Heart left ventricle (tissue), 16 donors: ENCODE data around the gene AKAP13. TPM values are rescaled to one million over a fixed set of nuclear protein-coding genes. Genes with fewer than 3 reads are reported as not detected.

Source experiments
- ATAC-seq, 4 donors: fragments of 200-7000 bp; cut with Tn5 transposase; one replicate each; pipeline ENCODE4 v1.9.1; 2020 to 2022; ENCODE audit warnings: moderate library complexity in 4 of 4, mild to moderate bottlenecking in 3 of 4, moderate number of reproducible peaks in 1 of 4
- DNase-seq, 5 donors: peaks; one replicate each; pipeline ENCODE4 v3.0.0-alpha.2; 2020
- H3K27ac ChIP-seq, 12 donors: fragments of 200-600 bp; sonication (generic) in 4 of 12; one replicate each; pipeline versions ENCODE4 v1.5.0 to v1.8.0; 2016 to 2022; ENCODE audit warnings: mild to moderate bottlenecking in 2 of 12
- H3K27me3 ChIP-seq, 9 donors: fragments of 200-600 bp; sonication (generic) in 2 of 9; one replicate each; pipeline versions ENCODE4 v1.5.1 to v1.8.0; 2016 to 2022; ENCODE audit warnings: mild to moderate bottlenecking in 3 of 9
- H3K36me3 ChIP-seq, 9 donors: fragments of 200-600 bp; sonication (generic) in 2 of 9; one replicate each; pipeline versions ENCODE4 v1.5.0 to v1.8.0; 2018 to 2022; ENCODE audit warnings: mild to moderate bottlenecking in 2 of 9
- H3K4me1 ChIP-seq, 12 donors: fragments of 200-600 bp; sonication (generic) in 4 of 12; one replicate each; pipeline versions ENCODE4 v1.5.0 to v1.8.0; 2016 to 2022; ENCODE audit warnings: mild to moderate bottlenecking in 3 of 12
- H3K4me3 ChIP-seq, 12 donors: fragments of 200-600 bp; sonication (generic) in 4 of 12; one replicate each; pipeline versions ENCODE4 v1.5.0 to v1.8.0; 2017 to 2022; ENCODE audit warnings: mild to moderate bottlenecking in 9 of 12, moderate library complexity in 4 of 12
- H3K9me3 ChIP-seq, 12 donors: fragments of 200-600 bp; sonication (generic) in 4 of 12; one replicate each; pipeline versions ENCODE4 v1.5.0 to v1.8.0; 2016 to 2022; ENCODE audit warnings: mild to moderate bottlenecking in 1 of 12
- CTCF ChIP-seq, 12 donors: fragments of 200-600 bp; sonication (generic) in 4 of 12; IDR thresholded peaks; one replicate each; pipeline versions ENCODE4 v1.5.0 to v1.8.0; 2018 to 2022; ENCODE audit warnings: antibody characterized with exemption in 12 of 12, mild to moderate bottlenecking in 5 of 12
- POLR2A ChIP-seq, 2 donors: fragments of 450-650 bp; IDR thresholded peaks; one replicate each; pipeline ENCODE4 v1.6.1; 2017; ENCODE audit warnings: antibody characterized with exemption in 2 of 2, mild to moderate bottlenecking in 2 of 2, moderate library complexity in 2 of 2
- WGBS, 4 donors: extraction: QIAGEN DNeasy Blood & Tissue Kit in 2 of 4; methylation state at CpG; one replicate each; pipeline versions ENCODE4 v1.1.5 to v1.1.7; 2013 to 2018; 5-methylcytosine and 5-hydroxymethylcytosine counted together
- intact Hi-C, 10 donors: fragments of 100-400 bp; cut with DNase I; formaldehyde crosslinking; loops; one replicate each; pipeline versions ENCODE4 v1.11.1 to v1.14.2; 2022
- polyA plus RNA-seq, 2 donors: library from polyadenylated mRNA; stranded (reverse); fragments of 200-250 nt; gene quantifications; one replicate each; pipeline ENCODE4 v1.2.3, GENCODE V29; 2013
- total RNA-seq, 9 donors: library from RNA; depleted of rRNA in 2 of 9; stranded (reverse); fragments of >200 nt in 2 of 9; fragmentation: NEBNext Ultra II Directional in 3 of 9; extraction: Animal tissue kit (Norgen Biotek cat#: 25700) in 3 of 9; gene quantifications; one replicate each; pipeline versions ENCODE4 v1.1.0 to v1.2.4, GENCODE V29; 2016 to 2023
- donor health status: ischemic (EF 13 %, LVEDD 7.1; RV severe dilation, severe dysfunction).
- donor health status: healthy with polysubstance abuse.
- donor health status: DM: no; HTN: yes; CAD: no.
- donor health status: DM: no; HTN: no; CAD: no.
- donor health status: ischemic (EF 25% LVEDD 6.9; RV normal size, moderate dysfunction).
- donor health status: ischemic (EF 25% LVEDD 5.7; RV mildly dilated, moderate dysfunction).
- donor health status: healthy.
- donor health status: DM: yes; HTN: yes; CAD: no.
- donor health status: ischemic (EF 35%, LVEDD 5.7; RV mildly dilated, moderate dysfunction).
- donor health status: nonischemic (EF 11% LVEDD 7.7; RV severe dilation, severe dysfunction).
- donor health status: DM: yes; HTN: yes; CAD: no.
- donor health status: PGD.
- donor health status: ischemic (EF 29% LVEDD 5.4; RV normal size, mild dysfunction).
- donor health status: nonischemic (EF 23%, LVEDD 6.1; RV moderate dilation, normal function).

The AKAP13 gene
- total and polyA plus RNA-seq, 11 donors: 124 to 598 (median 340) TPM

- no peak for DNase-seq
- intact Hi-C loops: no loop called here
- no peaks in the 10 kb centered on the region for H3K36me3 ChIP-seq
These were observed 387.6 kb downstream of the AKAP13 start for GRCh38 chr15:85767785-85768529.

GRCh38 chr15:85768595-85769168 lies 388.3 kb downstream of the AKAP13 start:
- H3K36me3 ChIP-seq: no peaks in the 10 kb centered on the region
- no peak for TF ChIP-seq CTCF (IDR thresholded peaks at IDR 0.05)
- TF ChIP-seq POLR2A (IDR thresholded peaks at IDR 0.05): no peak
- peaks cover 4 to 50% (median 37%) of the 10 kb centered on the region in 12 donors for H3K4me1 ChIP-seq
- DNase-seq (no peak), ATAC-seq (no peak)
- no peaks in the 10 kb centered on the region for H3K27me3 ChIP-seq
- intact Hi-C loops: no loop called here
- no peaks in the 10 kb centered on the region for H3K9me3 ChIP-seq
- WGBS, 4 donors: 96 to 99% (median 98%) methylated on average over 13 to 32 of the region's 32 CpGs
- no peak overlapping the region for H3K4me3 ChIP-seq
- no peak overlapping the region for H3K27ac ChIP-seq

More at GRCh38 chr15:85767785-85768529, 387.6 kb downstream of the AKAP13 start:
- TF ChIP-seq CTCF (IDR thresholded peaks at IDR 0.05) (no peak), POLR2A (IDR thresholded peaks at IDR 0.05) (no peak)
- no peak overlapping the region for H3K27ac ChIP-seq
- WGBS, 4 donors: 96 to 98% (median 98%) methylated on average over 10 to 26 of the region's 26 CpGs
- H3K4me1 ChIP-seq: peaks cover 8 to 56% (median 41%) of the 10 kb centered on the region in 12 donors
- no peak overlapping the region for H3K4me3 ChIP-seq
- H3K9me3 ChIP-seq: no peaks in the 10 kb centered on the region
- ATAC-seq: no peak
- no peaks in the 10 kb centered on the region for H3K27me3 ChIP-seq

- peaks cover 2 to 43% (median 30%) of the 10 kb centered on the region in 12 donors for H3K4me1 ChIP-seq
- TF ChIP-seq CTCF (IDR thresholded peaks at IDR 0.05) (no peak), POLR2A (IDR thresholded peaks at IDR 0.05) (no peak)
- H3K27ac ChIP-seq: no peak overlapping the region
- 93 to 99% (median 97%) methylated on average over 30 to 42 of the region's 42 CpGs for WGBS, 4 donors
- H3K27me3 ChIP-seq: no peaks in the 10 kb centered on the region
- DNase-seq: no peak
- intact Hi-C loops: no loop called here
- H3K4me3 ChIP-seq: no peak overlapping the region
- H3K9me3 ChIP-seq: no peaks in the 10 kb centered on the region
- no peaks in the 10 kb centered on the region for H3K36me3 ChIP-seq
- no peak for ATAC-seq
These were observed 388.9 kb downstream of the AKAP13 start for GRCh38 chr15:85769182-85769900.
